H1 (cell line): ENCODE results near the gene IGFALS. TPM values are rescaled to one million over a fixed set of nuclear protein-coding genes. Genes with fewer than 3 reads are reported as not detected.

Experiments used
- POLR2AphosphoS5 ChIP-seq: IDR thresholded peaks from 2 replicates; pipeline ENCODE4 v1.6.1; 2011; ENCODE audit warnings: low read depth, low read length
- TBP ChIP-seq: IDR thresholded peaks from 2 replicates; pipeline ENCODE4 v1.6.1; 2011; ENCODE audit warnings: low read depth, low read length, improper control_type of control experiment
- polyA plus RNA-seq, 7 experiments: library from polyadenylated mRNA; depleted of rRNA in 3 of 7; stranded (reverse) in 5 of 7; unstranded in 2 of 7; fragments of >200 nt in 5 of 7; fragments of 200-250 nt in 2 of 7; gene quantifications; 1 replicate in 5 of 7; 2 replicates in 1 of 7; 4 replicates in 1 of 7; pipeline versions ENCODE4 v1.2.1 to v1.2.3, GENCODE V29; 2011 to 2013; ENCODE audit warnings: missing spikeins in 2 of 7, mixed read lengths in 2 of 7
- total RNA-seq: library from RNA; stranded (reverse); fragmentation: NEBNext Ultra II Directional; extraction: Animal tissue kit (Norgen Biotek cat#: 25700); gene quantifications from 2 replicates; pipeline ENCODE4 v1.2.1, GENCODE V29; 2021

IGFALS gene
- total and polyA plus RNA-seq, 2 of the 8 experiments (the other 6 are each of a cell fraction or from before 2014, with no cell fraction given): not detected

- TF ChIP-seq TBP (no peak), POLR2AphosphoS5 (no peak)
- TF ChIP-seq, all 59 proteins: peak for 0
Observed at GRCh38 chr16:1794221-1794871, 841 bp upstream of the IGFALS start (continued).
